KOPT-K1 (cell line): Measurements from ENCODE around the gene BRPF1.
"Not testable (repeated sequence)": the region's sequence is repeated elsewhere in the genome, so short reads cannot be mapped to it uniquely, and the experiment has no call there.

ENCODE experiments used
- H3K27ac ChIP-seq: fragments of 200-600 bp; sonication (generic); 2 replicates; pipeline ENCODE4 v1.5.1; 2016; ENCODE audit warnings: antibody characterized with exemption, mild to moderate bottlenecking, low read depth, low read length; ENCODE audit not compliant: poor library complexity, severe bottlenecking
- H3K36me3 ChIP-seq: fragments of 200-600 bp; sonication (generic); 2 replicates; pipeline ENCODE4 v1.5.1; 2017; ENCODE audit warnings: antibody characterized with exemption, mild to moderate bottlenecking, low read length, moderate library complexity; ENCODE audit not compliant: insufficient read depth
- H3K9me3 ChIP-seq: fragments of 200-600 bp; sonication (generic); 2 replicates; pipeline ENCODE4 v1.5.1; 2017; ENCODE audit warnings: antibody characterized with exemption, low read length, mild to moderate bottlenecking; ENCODE audit not compliant: insufficient read depth, poor library complexity, severe bottlenecking

Gene BRPF1

DNA sequence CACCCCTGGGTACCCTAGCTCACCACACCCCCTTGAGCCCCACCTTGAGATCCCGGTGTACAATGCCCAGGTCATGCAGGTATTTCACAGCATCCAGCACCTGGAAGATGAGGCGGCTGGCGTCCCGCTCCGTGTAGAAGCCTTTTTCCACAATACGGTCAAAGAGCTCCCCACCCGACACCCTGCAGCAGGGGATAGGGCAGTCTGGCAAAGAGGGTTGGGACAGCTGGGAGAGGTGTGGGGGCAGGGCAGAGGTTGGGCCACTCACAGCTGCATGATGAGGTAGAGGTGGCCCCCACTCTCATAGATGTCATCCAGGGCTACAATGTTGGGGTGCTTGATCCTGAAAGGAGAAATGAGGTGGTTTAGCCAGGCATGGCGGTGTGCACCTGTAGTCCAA lies 31.3 kb downstream of the BRPF1 start:
- H3K36me3 ChIP-seq: peaks cover 7% of the 10 kb centered on the region; the same call in 1 of the 2 replicates
- H3K9me3 ChIP-seq: no peaks in the 10 kb centered on the region
- no peak overlapping the region for H3K27ac ChIP-seq

- no peak overlapping the region for H3K27ac ChIP-seq
- H3K9me3 ChIP-seq: no peaks in the 10 kb centered on the region
- no peaks in the 10 kb centered on the region for H3K36me3 ChIP-seq
Measured at GRCh38 chr3:9765865-9766264, 34.3 kb downstream of the BRPF1 start.

- no peaks in the 10 kb centered on the region for H3K9me3 ChIP-seq
- H3K36me3 ChIP-seq: no peaks in the 10 kb centered on the region
- H3K27ac ChIP-seq: no peak overlapping the region
Measured at GRCh38 chr3:9767418-9767817, 35.9 kb downstream of the BRPF1 start.

- H3K27ac ChIP-seq: no peak overlapping the region
- no peaks in the 10 kb centered on the region for H3K9me3 ChIP-seq
Measured at GRCh38 chr3:9768141-9768775, 36.7 kb downstream of the BRPF1 start.

DNA sequence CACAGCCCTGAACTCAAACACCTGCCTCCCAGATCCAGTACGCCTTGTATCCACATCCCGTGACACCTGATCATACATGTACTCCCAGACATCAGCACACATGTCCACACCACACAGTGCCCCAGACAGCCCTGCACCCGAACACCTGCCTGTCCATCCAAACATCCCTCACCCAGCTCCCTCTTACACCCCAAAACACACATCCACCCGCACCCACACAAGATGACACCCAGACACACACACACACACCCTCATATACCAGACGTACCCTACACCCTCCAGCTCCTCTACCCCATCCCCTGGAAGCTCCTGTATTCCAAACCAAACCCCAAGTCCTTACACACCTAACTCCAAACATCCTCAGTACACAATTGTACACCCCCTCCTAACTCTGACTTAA lies 37.5 kb downstream of the BRPF1 start:
- Histone ChIP-seq H3K9me3 (no peaks in the 10 kb centered on the region), H3K36me3 (no peaks in the 10 kb centered on the region), H3K27ac (no peak overlapping the region)

More at GRCh38 chr3:9768141-9768775, 36.7 kb downstream of the BRPF1 start:
- H3K36me3 ChIP-seq: no peaks in the 10 kb centered on the region

GRCh38 chr3:9769426-9770275 lies 38.1 kb downstream of the BRPF1 start, which contains the start of gene CAMK1:
Gene CAMK1 (minus strand): TSS chr3:9769947. CDS start chr3:9767749, 2,198 bp downstream.
- Histone ChIP-seq H3K36me3 (no peaks in the 10 kb centered on the region), H3K9me3 (no peaks in the 10 kb centered on the region), H3K27ac (no peak within 1 kb of the TSS)

DNA sequence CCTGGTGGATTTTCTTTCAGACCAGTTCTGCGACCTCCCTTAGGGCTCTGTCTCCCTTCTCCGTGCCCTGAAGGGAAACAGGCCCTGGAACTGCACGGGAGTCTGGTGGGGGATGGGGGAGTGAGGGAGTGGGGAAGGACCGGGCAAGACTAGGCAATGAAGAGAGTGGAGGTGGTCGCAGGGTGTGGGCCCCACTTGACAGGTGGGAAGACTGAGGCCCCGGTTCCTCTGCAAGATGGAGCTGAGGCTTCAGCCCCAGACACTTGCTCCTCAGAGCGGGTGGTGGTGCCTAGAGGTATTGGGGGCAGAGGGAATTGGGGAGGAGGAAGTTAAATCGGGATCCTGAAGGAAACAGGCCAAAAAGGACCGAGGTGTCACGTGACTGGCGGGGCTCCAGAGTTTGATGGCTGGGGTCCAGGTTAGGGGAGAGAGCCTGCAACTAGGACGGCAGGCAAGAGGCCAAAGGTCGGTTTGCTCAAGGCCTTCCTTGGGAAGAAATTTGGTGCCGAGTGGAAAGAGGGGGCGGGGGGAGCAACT lies 38.8 kb downstream of the BRPF1 start:
- no peaks in the 10 kb centered on the region for H3K9me3 ChIP-seq
- no peaks in the 10 kb centered on the region for H3K36me3 ChIP-seq
- no peak overlapping the region for H3K27ac ChIP-seq

DNA sequence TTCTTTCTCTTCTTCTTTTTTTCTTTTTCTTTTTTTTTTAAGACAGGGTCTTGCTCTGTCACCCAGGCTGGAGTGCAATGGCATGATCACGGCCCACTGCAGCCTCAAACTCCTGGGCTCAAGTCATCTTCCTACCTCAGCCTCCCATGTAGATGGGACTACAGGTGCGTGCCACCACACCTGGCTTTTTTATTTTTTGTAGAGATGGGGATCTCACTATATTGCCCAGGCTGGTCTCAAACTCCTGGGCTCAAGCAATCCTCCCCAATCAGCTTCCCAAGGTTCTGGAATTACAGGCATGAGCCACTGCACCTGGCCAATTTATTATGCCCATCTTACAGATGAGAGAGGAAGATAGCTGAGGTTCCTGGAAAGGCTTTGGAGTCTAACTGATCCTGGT lies 39.5 kb downstream of the BRPF1 start:
- not testable (repeated sequence) for H3K9me3 ChIP-seq, H3K36me3 ChIP-seq, H3K27ac ChIP-seq

DNA sequence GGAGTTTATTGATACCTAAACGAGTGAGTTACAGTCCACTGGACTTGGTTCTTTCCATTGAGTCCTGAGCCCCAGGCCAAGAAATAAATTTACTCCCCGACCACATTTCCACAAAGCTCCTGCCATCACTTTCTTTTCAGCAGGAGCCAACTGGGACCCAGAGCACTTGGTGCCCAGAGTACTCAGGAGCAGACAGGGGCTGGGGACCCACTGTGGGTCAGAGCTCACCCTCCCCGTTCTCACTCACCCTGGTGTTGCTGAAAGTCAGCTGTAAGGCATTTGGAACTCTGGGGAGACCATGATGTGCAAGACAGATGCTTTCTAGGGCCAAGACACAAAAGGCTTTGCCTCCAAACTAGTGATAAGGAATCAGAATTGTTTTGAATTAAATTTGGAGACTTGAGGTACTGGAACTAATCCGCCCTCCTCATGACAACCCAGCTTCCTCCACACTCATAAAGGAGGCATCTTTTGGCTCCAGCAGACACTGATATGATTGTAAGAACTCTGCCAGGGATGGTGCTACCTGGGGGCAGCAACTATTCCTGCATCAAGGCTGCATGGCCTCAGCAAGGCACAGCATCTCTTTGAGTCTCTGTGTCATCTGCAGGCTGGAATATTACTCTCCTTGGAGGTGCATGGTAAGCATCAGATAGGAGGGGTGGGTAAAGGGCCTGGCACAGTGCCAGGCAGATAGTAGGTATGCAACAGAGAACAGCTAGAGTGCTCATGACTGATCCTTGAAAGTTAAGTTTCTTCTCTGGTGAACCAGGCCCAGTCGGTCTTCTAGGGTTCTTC lies 45.6 kb downstream of the BRPF1 start:
- H3K27ac ChIP-seq: no peak overlapping the region
- peaks cover 12% of the 10 kb centered on the region for H3K36me3 ChIP-seq

DNA sequence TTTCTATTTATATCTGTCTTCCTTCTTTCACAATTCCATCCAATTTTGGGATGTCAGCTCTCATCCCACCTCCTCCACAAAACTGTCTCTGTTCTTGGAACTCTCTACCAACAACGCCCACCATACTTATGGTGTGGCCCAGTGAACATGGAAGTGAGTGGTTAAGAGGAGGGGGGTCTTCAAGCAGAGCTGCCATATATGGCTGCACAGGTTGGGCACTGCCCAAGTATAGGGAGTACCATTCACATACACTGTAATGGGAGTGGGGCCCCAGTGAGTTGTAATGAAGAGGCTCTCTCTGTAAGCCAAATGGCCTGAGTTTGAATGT lies 46.1 kb downstream of the BRPF1 start:
- H3K36me3 ChIP-seq: peaks cover 17% of the 10 kb centered on the region

More for the DNA sequence above, 45.6 kb downstream of the BRPF1 start:
- H3K9me3 ChIP-seq: no peaks in the 10 kb centered on the region

DNA sequence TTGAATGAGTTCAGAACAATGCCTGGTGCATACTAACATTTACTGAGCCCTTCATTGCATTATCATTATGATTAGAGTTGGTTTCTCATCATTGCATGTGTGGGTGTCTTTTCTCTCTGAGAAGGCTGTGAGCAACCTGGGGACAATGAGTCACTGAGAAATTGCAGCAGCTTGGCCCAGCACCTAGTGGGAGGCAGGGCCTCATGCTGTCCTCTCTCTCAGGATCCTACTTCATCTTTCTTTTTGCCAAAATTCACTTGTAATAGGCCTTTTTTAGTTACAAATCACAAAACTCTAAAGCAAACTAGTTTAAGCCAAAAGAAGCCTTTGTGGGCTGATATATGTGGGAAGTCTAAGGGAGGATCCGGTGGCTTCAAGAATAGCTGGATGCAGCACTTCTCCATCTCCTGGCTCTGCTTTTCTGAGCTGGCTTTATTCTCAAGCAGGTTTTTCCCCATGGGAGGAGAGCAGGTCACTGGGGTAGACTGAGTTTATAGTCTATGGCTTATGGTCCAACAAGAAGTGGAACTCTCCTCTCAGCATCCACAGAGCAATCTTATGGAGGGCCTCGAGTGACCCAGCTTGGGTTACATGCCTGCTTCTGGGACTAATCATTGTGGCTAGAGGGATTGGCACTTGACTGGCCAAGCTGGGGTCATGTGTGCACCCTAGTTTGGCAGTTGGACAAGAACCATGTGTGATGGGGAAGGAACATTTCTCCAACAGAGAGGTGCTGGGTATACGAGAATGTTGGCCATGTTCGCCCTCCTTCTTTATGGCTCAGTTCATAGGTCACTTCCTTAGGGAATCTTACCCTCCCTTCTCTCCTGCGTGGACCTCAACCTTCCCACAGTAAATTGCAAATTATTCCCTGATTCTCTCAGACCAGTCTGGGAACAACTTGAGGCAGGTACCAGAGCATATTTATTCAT lies 46.9 kb downstream of the BRPF1 start:
- no peaks in the 10 kb centered on the region for H3K9me3 ChIP-seq
- H3K36me3 ChIP-seq: peaks cover 23% of the 10 kb centered on the region
- H3K27ac ChIP-seq: no peak overlapping the region

More for the DNA sequence above, 46.1 kb downstream of the BRPF1 start:
- no peaks in the 10 kb centered on the region for H3K9me3 ChIP-seq
- H3K27ac ChIP-seq: no peak overlapping the region

DNA sequence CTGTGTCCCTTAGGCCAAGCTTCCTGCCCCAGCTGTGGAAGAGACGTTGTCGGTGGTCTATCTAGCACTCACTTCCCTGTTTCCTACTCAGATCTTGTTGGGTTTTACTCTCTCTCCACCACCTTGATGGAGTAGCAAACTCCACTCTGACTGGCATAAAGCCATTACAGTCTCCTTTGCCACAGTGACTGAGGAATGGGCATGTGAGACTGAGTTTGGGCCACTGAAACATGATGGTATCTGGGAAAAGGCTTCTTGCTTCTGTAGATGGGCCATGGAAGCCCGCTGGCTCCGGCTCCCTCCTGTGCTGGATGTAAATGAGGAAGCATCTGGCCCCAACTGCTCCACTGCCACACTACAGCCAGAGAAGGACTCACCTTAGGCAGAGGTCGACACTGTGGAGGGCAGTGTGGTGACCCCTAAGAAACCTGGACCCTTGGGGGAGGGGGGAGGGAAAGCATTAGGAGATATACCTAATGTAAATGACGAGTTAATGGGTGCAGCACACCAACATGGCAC lies 47.6 kb downstream of the BRPF1 start:
- Histone ChIP-seq H3K9me3 (no peaks in the 10 kb centered on the region), H3K36me3 (peaks cover 30% of the 10 kb centered on the region), H3K27ac (no peak overlapping the region)

DNA sequence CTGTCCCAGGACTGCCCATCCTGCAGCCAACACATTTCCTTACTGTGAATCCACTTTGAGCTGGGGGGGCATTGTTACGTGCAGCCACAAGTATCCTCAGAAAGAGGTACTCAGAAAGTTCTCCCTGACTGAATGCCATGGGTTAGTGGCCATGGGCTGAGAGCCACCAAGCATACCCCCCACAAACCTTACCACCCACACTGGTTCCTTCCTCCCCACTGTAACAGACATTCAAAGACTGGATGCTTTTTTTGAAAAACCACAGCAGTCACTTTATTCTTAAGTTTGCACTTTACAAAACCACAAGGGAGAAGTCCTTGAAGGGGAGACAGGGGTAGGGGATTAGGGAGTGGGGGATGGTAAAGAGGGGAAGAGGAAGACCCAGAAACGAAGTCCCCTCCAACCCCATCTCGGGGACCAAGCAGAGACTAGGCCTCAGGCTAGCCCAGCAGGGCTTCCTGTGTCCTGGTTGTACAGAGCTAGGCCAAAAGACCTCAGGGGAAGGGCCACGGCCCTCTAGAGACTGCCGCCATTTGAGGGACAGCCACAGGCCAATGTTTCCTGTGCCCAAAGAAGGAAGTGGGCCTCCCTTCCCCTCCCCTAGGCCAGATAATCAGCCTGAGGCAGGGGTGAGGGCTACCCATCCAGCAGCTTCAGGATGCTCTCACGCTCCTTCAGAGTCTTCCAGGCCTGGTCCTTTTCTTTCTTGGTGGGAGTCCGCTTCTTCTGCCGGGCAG lies 48.4 kb downstream of the BRPF1 start:
- peaks cover 33% of the 10 kb centered on the region for H3K36me3 ChIP-seq
- no peaks in the 10 kb centered on the region for H3K9me3 ChIP-seq
- H3K27ac ChIP-seq: peak overlapping the region; percentile 6
